HL-60 (cell line): ENCODE data around the gene SPOCK3.

Source experiments
- DNase-seq, 2 experiments: peaks; one replicate each; pipeline ENCODE4 v3.0.0-alpha.2; 2010 to 2020; ENCODE audit warnings: low read depth in 1 of 2, low spot score in 1 of 2
- H3K27ac ChIP-seq: fragments of 250-450 bp; sonication (Bioruptor Pico); replicated peaks from 2 replicates; pipeline ENCODE4 v1.5.1; 2020; ENCODE audit warnings: mild to moderate bottlenecking, moderate library complexity
- H3K27me3 ChIP-seq: fragments of 250-450 bp; sonication (Bioruptor Pico); 2 replicates; pipeline ENCODE4 v1.5.1; 2021; ENCODE audit warnings: mild to moderate bottlenecking, moderate library complexity; ENCODE audit not compliant: insufficient read depth, poor library complexity, severe bottlenecking
- H3K4me3 ChIP-seq: replicated peaks from 2 replicates; pipeline ENCODE4 v1.5.1; 2011; ENCODE audit warnings: mild to moderate bottlenecking, control low read depth, low read length; ENCODE audit not compliant: insufficient read depth
- GABPA ChIP-seq: IDR thresholded peaks from 2 replicates; pipeline ENCODE4 v1.6.1; 2012; ENCODE audit warnings: low read depth
- POLR2AphosphoS5 ChIP-seq: IDR thresholded peaks from 2 replicates; pipeline ENCODE4 v1.6.1; 2012; ENCODE audit warnings: low read depth
- SPI1 ChIP-seq: IDR thresholded peaks from 2 replicates; pipeline ENCODE4 v1.6.1; 2012; ENCODE audit warnings: low read depth, mild to moderate bottlenecking, borderline replicate concordance
- TF ChIP-seq, protein P1 (sequence below): IDR thresholded peaks from 2 replicates; pipeline ENCODE4 v1.6.1; 2012; ENCODE audit warnings: low read depth; ENCODE audit not compliant: insufficient replicate concordance
- TF ChIP-seq, protein P2 (sequence below): IDR thresholded peaks from one replicate; pipeline ENCODE4 v1.5.1; 2011; ENCODE audit warnings: low read length, control low read depth, inconsistent platforms; ENCODE audit not compliant: insufficient read depth

Gene SPOCK3

DNA sequence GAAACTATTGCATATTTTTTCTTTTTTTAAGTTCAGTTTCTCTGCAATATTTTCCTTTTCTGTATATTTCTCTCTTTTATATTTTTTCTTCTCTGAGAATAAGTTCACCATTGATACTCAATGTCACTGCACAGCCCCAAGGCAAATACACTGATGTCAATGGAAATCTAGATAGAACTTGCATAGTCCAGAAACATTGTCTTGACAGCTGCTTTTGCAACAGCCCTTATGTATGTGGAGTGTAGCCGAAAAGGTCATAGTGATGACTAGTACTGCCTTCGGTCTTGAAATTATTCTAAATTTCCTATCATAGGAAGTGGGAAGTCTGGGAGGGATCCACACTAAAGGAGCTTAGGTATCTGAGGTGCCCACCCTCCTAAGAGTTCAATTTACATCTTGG lies 150.0 kb downstream of the SPOCK3 start:
- H3K27me3 ChIP-seq = no peaks in the 10 kb centered on the region
- TF ChIP-seq POLR2AphosphoS5 = no peak
- TF ChIP-seq, protein P1, sequence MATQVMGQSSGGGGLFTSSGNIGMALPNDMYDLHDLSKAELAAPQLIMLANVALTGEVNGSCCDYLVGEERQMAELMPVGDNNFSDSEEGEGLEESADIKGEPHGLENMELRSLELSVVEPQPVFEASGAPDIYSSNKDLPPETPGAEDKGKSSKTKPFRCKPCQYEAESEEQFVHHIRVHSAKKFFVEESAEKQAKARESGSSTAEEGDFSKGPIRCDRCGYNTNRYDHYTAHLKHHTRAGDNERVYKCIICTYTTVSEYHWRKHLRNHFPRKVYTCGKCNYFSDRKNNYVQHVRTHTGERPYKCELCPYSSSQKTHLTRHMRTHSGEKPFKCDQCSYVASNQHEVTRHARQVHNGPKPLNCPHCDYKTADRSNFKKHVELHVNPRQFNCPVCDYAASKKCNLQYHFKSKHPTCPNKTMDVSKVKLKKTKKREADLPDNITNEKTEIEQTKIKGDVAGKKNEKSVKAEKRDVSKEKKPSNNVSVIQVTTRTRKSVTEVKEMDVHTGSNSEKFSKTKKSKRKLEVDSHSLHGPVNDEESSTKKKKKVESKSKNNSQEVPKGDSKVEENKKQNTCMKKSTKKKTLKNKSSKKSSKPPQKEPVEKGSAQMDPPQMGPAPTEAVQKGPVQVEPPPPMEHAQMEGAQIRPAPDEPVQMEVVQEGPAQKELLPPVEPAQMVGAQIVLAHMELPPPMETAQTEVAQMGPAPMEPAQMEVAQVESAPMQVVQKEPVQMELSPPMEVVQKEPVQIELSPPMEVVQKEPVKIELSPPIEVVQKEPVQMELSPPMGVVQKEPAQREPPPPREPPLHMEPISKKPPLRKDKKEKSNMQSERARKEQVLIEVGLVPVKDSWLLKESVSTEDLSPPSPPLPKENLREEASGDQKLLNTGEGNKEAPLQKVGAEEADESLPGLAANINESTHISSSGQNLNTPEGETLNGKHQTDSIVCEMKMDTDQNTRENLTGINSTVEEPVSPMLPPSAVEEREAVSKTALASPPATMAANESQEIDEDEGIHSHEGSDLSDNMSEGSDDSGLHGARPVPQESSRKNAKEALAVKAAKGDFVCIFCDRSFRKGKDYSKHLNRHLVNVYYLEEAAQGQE = no peak
- TF ChIP-seq, protein P2, sequence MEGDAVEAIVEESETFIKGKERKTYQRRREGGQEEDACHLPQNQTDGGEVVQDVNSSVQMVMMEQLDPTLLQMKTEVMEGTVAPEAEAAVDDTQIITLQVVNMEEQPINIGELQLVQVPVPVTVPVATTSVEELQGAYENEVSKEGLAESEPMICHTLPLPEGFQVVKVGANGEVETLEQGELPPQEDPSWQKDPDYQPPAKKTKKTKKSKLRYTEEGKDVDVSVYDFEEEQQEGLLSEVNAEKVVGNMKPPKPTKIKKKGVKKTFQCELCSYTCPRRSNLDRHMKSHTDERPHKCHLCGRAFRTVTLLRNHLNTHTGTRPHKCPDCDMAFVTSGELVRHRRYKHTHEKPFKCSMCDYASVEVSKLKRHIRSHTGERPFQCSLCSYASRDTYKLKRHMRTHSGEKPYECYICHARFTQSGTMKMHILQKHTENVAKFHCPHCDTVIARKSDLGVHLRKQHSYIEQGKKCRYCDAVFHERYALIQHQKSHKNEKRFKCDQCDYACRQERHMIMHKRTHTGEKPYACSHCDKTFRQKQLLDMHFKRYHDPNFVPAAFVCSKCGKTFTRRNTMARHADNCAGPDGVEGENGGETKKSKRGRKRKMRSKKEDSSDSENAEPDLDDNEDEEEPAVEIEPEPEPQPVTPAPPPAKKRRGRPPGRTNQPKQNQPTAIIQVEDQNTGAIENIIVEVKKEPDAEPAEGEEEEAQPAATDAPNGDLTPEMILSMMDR = no peak
- no peak for TF ChIP-seq GABPA
- TF ChIP-seq SPI1 = no peak
- H3K27ac ChIP-seq = no peak overlapping the region
- DNase-seq = no peak
- H3K4me3 ChIP-seq = no peak overlapping the region

DNA sequence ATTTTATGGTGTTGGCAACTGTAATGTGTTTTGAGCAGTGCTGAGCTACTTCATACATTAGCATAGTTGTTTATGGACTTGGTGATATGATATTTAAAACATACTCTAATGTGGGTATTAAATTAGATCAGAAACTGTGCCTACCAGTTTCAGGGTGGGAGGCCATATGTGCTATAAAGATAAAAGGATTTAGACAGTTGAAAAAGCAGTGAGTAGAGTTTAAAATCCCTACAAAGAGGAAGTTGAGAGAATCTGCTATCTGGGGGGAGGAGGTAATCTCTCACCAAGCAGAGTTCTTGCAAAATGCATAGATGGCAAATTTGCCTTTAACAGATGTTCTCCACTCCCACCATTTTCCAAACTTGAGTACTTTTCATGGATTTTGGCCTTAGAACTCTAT lies 154.5 kb downstream of the SPOCK3 start:
- TF ChIP-seq, protein P2 = no peak
- TF ChIP-seq, protein P1 = no peak
- TF ChIP-seq POLR2AphosphoS5 (no peak), GABPA (no peak), SPI1 (no peak)
- H3K27me3 ChIP-seq = no peaks in the 10 kb centered on the region
- H3K4me3 ChIP-seq = no peak overlapping the region
- DNase-seq = no peak
- H3K27ac ChIP-seq = no peak overlapping the region

DNA sequence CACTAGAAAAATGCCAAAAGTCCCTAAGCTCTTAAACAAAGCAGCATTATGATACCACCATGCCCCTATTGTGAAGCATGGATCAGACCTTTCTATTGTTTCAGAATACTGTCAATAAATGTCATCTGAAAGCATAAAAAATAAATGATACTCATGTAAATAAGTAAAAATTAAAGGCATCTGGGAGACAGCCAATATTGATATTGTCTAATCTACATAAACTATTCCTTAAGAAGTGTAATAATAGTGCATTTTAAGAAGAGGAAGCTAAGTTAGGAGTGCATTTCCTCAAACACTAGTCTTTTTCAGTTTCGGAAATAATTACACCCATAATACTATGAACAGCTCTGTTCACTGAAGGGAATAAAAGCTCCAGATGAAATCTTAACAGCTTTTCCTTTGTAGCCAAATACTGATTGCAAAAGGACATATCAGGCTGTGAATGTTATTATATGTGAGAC lies 181.6 kb downstream of the SPOCK3 start:
- no peak overlapping the region for H3K4me3 ChIP-seq
- DNase-seq = no peak
- TF ChIP-seq, protein P1 = no peak
- TF ChIP-seq SPI1 = no peak
- TF ChIP-seq POLR2AphosphoS5 = no peak
- no peak for TF ChIP-seq GABPA
- TF ChIP-seq, protein P2 = no peak
- H3K27me3 ChIP-seq = no peaks in the 10 kb centered on the region
- H3K27ac ChIP-seq = no peak overlapping the region
